NCI-H748 (cell line): ENCODE measurements around the gene GRIA3.

Experiments
- DNase-seq: peaks from one replicate; lab custom pipeline; 2025; ENCODE audit not compliant: unreplicated experiment; lab: John Stamatoyannopoulos, UW

Gene GRIA3

GRCh38 chrX:123190096-123190495 is 6.0 kb downstream of the GRIA3 start:
- DNase-seq: no peak

DNA sequence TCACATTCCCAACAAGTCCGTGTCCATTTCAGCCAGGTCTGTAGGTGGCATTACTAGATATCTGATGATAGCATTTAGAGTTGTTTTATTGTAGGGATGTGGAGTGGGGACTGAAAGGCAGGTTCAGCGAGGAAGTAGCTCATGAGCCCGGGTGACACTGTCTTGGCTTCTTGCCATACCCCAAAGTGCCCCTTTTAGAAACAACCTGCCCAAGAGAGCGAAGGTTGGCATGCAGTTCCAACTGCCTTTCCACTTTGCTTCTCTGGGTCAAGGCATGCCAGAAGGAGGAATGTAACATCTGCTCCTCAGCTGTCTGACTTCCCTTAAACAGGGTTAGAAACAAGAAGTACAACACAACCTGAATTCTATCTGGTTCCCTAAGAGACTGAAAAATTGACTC is 9.0 kb downstream of the GRIA3 start:
- no peak for DNase-seq

GRCh38 chrX:123199338-123199737 is 15.3 kb downstream of the GRIA3 start:
- DNase-seq: no peak

- DNase-seq: no peak
Measured at GRCh38 chrX:123201720-123202119, 17.6 kb downstream of the GRIA3 start.

GRCh38 chrX:123202523-123202922 is 18.4 kb downstream of the GRIA3 start:
- DNase-seq: no peak

GRCh38 chrX:123203772-123204171 is 19.7 kb downstream of the GRIA3 start:
- no peak for DNase-seq

DNA sequence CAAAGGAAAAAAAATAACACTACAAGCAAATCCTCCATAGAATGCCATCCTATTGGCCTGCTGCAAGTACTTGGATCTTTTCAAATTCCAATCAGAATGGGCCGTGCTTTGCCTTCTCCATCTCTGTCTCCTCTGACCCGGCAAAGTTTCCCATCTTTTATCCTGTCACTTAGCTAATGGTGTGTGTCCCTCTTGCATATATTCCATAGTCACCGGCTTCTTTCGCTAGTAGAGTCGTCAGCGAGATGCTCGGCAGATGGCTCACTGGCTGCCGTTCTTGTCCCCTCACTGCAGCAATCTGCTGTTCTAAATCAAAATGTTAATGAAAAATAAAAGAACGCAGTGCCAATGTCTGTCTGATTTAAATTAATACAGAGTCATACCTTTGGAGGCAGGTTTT is 22.1 kb downstream of the GRIA3 start:
- no peak for DNase-seq

GRCh38 chrX:123210252-123210651 is 26.2 kb downstream of the GRIA3 start:
- DNase-seq: no peak

DNA sequence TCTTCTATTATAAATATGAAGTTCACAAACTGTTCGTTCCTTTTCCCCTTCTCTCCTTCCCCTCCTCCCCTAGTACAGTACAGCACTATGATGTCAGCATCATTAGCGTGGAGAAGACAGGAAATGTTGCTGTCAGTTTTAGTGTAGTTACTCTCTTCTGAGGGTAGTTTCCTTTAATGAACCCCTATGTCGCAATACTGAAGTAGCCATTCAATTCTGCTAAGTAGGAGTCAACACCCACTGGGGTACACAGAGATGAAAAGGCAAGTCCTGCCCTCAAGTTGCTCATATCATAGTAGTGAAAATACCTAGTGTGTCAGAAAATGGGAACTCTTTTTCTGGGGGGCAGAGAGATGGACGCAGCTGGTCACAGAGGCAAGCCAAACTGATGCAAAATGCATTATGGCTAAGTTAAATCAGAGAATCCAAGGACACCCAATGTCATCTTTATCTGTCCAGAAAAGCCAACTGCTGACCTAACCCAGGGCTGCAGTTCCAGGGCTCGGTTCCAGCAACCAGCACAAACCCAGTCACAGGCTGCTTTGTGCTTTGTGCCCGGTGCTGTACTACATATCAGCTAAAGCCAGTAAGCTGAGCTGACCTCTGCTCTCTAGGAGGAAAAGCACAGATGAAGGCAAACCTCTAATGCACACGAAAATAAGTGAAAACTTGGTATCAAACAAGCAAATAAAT is 31.5 kb downstream of the GRIA3 start:
- no peak for DNase-seq

DNA sequence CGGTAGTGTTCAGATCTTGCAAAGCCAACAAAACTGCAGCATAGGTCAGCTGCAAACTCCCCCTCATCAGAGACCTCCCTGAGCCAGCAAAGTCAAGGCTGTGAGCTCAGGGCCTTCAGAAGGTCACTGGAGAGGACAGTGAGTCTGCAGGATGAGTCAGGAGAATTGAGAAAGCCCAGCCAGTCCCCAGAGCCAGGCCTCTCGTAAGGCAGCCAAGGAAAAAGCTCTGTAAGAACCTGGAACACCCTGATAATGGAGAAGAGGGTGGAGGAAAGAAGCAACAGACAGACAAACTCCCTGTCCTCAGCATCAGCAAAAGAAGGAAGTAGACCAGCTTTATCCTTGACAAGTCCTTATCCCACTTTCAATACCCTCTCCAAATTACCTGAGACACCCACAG is 33.0 kb downstream of the GRIA3 start:
- no peak for DNase-seq

DNA sequence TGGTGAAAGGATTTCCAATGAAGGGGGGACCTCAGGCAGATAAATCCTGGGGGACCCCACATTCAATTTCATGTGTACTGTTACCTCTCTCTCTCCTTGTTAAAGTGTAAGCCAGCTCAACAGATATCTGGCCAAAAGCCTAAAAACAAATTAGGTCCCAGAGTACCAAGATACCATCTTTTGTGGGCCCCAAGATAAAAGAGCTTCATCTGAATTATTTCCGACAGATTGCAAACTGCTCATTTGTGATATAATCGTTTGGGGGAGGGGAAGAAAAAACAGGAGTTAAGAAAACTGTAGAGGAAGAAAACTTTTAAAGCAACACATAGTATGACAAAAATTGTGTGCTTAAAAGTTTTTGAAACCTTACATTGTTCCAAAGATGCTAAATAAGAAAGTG is 33.6 kb downstream of the GRIA3 start:
- no peak for DNase-seq

DNA sequence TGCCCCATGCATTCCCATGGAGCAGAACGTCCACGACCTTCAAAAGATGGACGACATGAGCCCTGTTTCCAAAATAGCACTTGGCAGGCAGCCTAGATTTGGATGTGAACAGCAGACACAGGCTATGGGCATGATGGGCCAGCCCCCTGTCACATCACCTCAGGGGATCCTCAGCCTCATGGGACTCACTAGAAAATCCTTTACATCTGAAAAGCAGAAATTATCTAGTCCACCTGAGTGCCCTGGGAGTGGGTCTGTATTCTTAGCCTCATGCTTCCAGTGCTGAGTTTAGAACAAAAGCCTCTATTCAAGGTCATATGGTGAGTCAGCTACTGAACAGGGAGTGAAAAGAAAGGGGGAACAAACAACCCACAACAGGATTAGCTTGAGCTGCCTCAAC is 35.8 kb downstream of the GRIA3 start:
- DNase-seq: no peak

GRCh38 chrX:123222920-123223319 is 38.8 kb downstream of the GRIA3 start:
- DNase-seq: no peak

DNA sequence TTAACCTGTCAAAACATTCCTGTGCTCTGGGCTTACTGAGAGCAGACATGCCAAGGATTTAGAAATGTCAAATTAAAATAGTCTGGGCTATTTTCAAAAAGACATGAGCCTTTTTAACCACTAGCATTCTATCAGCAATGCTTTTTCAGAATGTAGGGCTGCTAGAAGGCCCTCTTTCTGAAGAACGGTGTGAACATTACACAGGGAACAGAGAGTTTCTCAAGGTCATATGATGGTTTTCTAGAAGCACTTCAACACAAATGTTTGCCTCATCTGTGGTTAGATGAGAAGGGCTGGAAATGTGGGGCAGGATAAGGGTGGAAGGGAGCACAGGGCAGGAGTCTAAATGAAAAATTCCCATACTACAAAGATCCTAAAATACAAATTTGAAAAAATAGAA is 39.3 kb downstream of the GRIA3 start:
- DNase-seq: no peak

GRCh38 chrX:123223859-123224258 is 39.8 kb downstream of the GRIA3 start:
- DNase-seq: no peak

- DNase-seq: peak; percentile 39
Measured at GRCh38 chrX:123230798-123231197, 46.7 kb downstream of the GRIA3 start.

- DNase-seq: no peak
Measured at GRCh38 chrX:123236859-123237258, 52.8 kb downstream of the GRIA3 start.

DNA sequence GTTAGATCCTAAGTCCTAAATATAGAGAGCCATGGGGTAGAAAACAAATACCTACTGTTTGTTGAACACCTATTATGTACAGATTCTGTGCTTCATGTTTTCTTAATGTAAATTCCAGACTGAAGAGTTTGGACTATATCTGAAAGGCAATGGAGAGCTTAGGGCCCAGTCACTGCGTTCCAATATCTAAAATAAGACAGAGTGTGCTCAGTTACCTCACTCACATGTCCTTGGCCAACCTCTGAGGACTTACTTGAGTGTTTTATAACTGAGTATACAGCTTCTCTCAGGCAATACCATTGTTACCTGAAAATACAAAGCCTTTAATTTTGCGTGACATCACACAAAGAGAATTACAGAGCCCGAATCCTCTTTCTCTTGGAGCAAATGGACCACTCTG is 53.2 kb downstream of the GRIA3 start:
- DNase-seq: no peak

DNA sequence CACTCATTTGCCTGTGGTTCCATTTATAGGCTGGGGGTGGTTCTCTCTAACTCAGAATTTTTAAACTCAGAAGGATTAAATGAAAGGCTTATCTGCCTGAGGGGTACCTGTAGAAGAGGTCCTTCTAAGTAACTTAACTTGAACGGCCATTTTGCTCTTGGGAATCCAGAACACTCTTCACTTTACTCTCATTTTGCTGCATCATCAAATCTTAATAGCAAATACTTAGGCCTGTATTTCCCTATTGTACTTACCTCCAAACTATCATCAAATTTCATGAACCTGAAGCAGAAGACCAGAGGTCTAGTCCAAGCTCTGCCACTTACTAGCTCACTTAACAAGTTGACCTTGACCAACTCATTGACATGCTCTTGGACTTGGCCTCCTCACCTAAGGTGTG is 70.4 kb downstream of the GRIA3 start:
- no peak for DNase-seq

GRCh38 chrX:123256378-123256777 is 72.3 kb downstream of the GRIA3 start:
- no peak for DNase-seq

- DNase-seq: no peak
Measured at GRCh38 chrX:123260920-123261418, 76.9 kb downstream of the GRIA3 start.

GRCh38 chrX:123263270-123263669 is 79.2 kb downstream of the GRIA3 start:
- peak; percentile 82 for DNase-seq

GRCh38 chrX:123263747-123264146 is 79.7 kb downstream of the GRIA3 start:
- peak; percentile 82 for DNase-seq
